OCI-LY1 (cell line): Measurements from ENCODE around the gene TMEM204.

Experiments
- H2AFZ ChIP-seq: fragments of 200-600 bp; sonication (generic), shearing (Covaris generic); 2 replicates; pipeline ENCODE4 v1.6.0; 2014; ENCODE audit warnings: antibody characterized with exemption, mild to moderate bottlenecking, low read length
- H3F3A ChIP-seq: fragments of 200-600 bp; sonication (generic), shearing (Covaris generic); 2 replicates; pipeline ENCODE4 v1.6.0; 2014; ENCODE audit warnings: mild to moderate bottlenecking, antibody characterized with exemption, low read length, moderate library complexity; ENCODE audit not compliant: insufficient read depth
- H3K27ac ChIP-seq: fragments of 200-600 bp; sonication (generic); 2 replicates; pipeline ENCODE4 v1.5.1; 2014; ENCODE audit warnings: low read length, mixed run types, mild to moderate bottlenecking, low read depth; ENCODE audit not compliant: poor library complexity, severe bottlenecking
- H3K27me3 ChIP-seq: fragments of 200-600 bp; sonication (generic); 2 replicates; pipeline ENCODE4 v1.6.0; 2014; ENCODE audit warnings: antibody characterized with exemption, mild to moderate bottlenecking, low read length, moderate library complexity; ENCODE audit not compliant: insufficient read depth
- H3K36me3 ChIP-seq: fragments of 200-600 bp; sonication (generic); 2 replicates; pipeline ENCODE4 v1.6.1; 2014; ENCODE audit warnings: mild to moderate bottlenecking, antibody characterized with exemption, low read length, moderate library complexity, mixed read lengths; ENCODE audit not compliant: insufficient read depth
- H3K4me1 ChIP-seq: fragments of 200-600 bp; sonication (generic); 2 replicates; pipeline ENCODE4 v1.5.1; 2014; ENCODE audit warnings: mild to moderate bottlenecking, low read length, moderate library complexity; ENCODE audit not compliant: insufficient read depth, severe bottlenecking
- H3K4me2 ChIP-seq: fragments of 200-600 bp; sonication (generic), shearing (Covaris generic); 2 replicates; pipeline ENCODE4 v1.6.1; 2014; ENCODE audit warnings: low read length
- H3K4me3 ChIP-seq: fragments of 200-600 bp; sonication (generic); 2 replicates; pipeline ENCODE4 v1.5.1; 2014; ENCODE audit warnings: low read length, low read depth, mild to moderate bottlenecking, mixed read lengths; ENCODE audit not compliant: poor library complexity, severe bottlenecking
- H3K79me2 ChIP-seq: fragments of 200-600 bp; shearing (Covaris generic); 2 replicates; pipeline ENCODE4 v1.6.1; 2016; ENCODE audit warnings: mixed run types, low read length, mixed read lengths; ENCODE audit not compliant: insufficient read depth
- H3K9ac ChIP-seq: fragments of 200-600 bp; sonication (generic), shearing (Covaris generic); 2 replicates; pipeline ENCODE4 v1.6.1; 2014; ENCODE audit warnings: mild to moderate bottlenecking, low read length, mixed read lengths
- H3K9me2 ChIP-seq: fragments of 200-600 bp; sonication (generic), shearing (Covaris generic); 2 replicates; pipeline ENCODE4 v1.6.1; 2014; ENCODE audit warnings: low read depth, mild to moderate bottlenecking, low read length, mixed read lengths
- H3K9me3 ChIP-seq: fragments of 200-600 bp; shearing (Covaris generic); 2 replicates; pipeline ENCODE4 v1.6.1; 2014; ENCODE audit warnings: low read length, mixed read lengths
- H4K20me1 ChIP-seq: fragments of 200-600 bp; sonication (generic), shearing (Covaris generic); 2 replicates; pipeline ENCODE4 v1.6.0; 2016; ENCODE audit warnings: mild to moderate bottlenecking, low read length; ENCODE audit not compliant: insufficient read depth
- EZH2 ChIP-seq: fragments of 200-600 bp; sonication (generic), shearing (Covaris generic); IDR thresholded peaks from 2 replicates; pipeline ENCODE4 v1.8.0; 2017; ENCODE audit warnings: borderline replicate concordance, mixed run types, mild to moderate bottlenecking, antibody characterized with exemption, low read length, moderate library complexity, mixed read lengths
- TF ChIP-seq, protein P1 (sequence below): fragments of 200-600 bp; sonication (generic), shearing (Covaris generic); IDR thresholded peaks from 2 replicates; pipeline ENCODE4 v1.5.1; 2017; ENCODE audit warnings: mild to moderate bottlenecking, antibody characterized with exemption, low read length, moderate library complexity, mixed read lengths

The TMEM204 gene

DNA sequence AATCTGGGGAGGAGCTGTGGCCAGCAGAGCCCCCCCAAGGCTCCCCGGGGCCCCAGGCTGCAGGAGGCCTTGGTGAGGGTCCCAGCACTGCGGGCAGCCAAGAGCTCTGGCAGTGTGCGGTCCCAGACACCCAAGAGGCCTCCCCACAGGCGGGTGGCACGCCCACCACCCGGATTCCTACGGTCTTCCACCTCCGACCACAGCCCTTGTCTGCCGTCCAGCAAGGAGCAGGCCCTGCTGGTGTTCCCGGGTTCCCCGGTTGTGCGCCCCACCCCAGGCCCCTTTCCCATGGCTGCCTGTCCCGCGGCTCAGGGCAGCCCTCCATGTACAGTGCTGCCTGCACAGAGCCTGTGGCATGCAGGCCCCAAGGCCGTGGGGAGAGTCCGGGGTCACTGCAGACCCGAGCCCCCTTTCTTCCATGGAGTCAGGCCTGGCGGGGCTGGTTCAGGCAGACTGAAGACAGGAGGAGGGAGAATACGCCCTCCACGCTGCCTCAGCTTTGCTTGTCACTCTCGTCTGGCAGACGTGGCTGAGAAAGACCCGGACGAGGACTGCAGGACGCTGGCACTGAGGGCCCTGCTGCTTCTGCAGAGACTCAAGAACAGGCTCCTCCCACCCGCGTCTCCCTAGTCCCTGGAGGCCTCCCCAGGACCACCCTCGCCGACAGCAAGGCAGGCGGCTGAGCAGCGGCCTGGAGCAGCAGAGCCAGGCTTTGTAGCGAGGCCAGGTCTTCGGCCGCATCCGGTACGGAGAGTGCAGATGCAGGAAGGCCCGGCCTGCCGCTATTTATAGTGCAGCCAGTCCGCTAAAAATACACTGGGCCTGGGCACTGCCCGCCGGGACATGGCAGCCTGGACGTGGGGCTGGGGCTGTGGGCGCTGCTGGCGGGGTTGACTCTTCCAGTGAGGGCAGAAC is 23.9 kb upstream of the TMEM204 start:
- Histone ChIP-seq H3K9me2 (no peaks in the 10 kb centered on the region), H3K9ac (no peak overlapping the region), H3K4me2 (no peak overlapping the region), H3K27ac (no peak overlapping the region), H2AFZ (no peak overlapping the region), H3K27me3 (no peaks in the 10 kb centered on the region), H3F3A (no peaks in the 10 kb centered on the region), H3K4me1 (no peaks in the 10 kb centered on the region), H4K20me1 (no peaks in the 10 kb centered on the region), H3K4me3 (no peak overlapping the region), H3K9me3 (no peaks in the 10 kb centered on the region), H3K36me3 (peaks cover 30% of the 10 kb centered on the region), H3K79me2 (no peaks in the 10 kb centered on the region)
- TF ChIP-seq, protein P1, sequence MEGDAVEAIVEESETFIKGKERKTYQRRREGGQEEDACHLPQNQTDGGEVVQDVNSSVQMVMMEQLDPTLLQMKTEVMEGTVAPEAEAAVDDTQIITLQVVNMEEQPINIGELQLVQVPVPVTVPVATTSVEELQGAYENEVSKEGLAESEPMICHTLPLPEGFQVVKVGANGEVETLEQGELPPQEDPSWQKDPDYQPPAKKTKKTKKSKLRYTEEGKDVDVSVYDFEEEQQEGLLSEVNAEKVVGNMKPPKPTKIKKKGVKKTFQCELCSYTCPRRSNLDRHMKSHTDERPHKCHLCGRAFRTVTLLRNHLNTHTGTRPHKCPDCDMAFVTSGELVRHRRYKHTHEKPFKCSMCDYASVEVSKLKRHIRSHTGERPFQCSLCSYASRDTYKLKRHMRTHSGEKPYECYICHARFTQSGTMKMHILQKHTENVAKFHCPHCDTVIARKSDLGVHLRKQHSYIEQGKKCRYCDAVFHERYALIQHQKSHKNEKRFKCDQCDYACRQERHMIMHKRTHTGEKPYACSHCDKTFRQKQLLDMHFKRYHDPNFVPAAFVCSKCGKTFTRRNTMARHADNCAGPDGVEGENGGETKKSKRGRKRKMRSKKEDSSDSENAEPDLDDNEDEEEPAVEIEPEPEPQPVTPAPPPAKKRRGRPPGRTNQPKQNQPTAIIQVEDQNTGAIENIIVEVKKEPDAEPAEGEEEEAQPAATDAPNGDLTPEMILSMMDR = no peak
- no peak for TF ChIP-seq EZH2

DNA sequence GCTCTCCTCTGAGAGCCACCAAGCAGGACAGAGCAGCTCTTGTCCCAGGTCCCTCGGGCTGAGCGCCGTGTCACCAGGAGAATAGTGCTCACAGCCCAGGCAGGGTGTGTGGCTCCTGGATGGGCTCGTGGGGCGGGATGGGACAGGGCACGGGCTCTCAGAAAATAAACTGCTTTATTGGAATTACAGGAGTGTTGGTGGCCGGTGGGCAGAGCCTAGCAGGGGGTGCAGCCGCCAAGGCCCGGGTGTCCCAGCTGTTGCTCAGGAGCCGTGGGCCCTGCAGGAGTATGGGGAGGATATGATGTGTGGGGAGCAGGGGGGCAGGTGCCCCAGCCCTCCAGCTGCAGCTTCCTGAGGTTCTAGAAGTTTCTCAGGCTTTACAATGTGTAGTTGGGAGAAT is 23.2 kb upstream of the TMEM204 start:
- no peaks in the 10 kb centered on the region for H3K9me2 ChIP-seq
- no peak overlapping the region for H2AFZ ChIP-seq
- no peaks in the 10 kb centered on the region for H3F3A ChIP-seq
- no peak overlapping the region for H3K27ac ChIP-seq
- no peaks in the 10 kb centered on the region for H3K27me3 ChIP-seq
- peaks cover 30% of the 10 kb centered on the region for H3K36me3 ChIP-seq
- no peaks in the 10 kb centered on the region for H3K9me3 ChIP-seq
- no peaks in the 10 kb centered on the region for H3K79me2 ChIP-seq
- no peaks in the 10 kb centered on the region for H4K20me1 ChIP-seq
- TF ChIP-seq EZH2 = no peak
- TF ChIP-seq, protein P1 = no peak
- no peak overlapping the region for H3K9ac ChIP-seq
- no peak overlapping the region for H3K4me3 ChIP-seq
- no peaks in the 10 kb centered on the region for H3K4me1 ChIP-seq
- no peak overlapping the region for H3K4me2 ChIP-seq

DNA sequence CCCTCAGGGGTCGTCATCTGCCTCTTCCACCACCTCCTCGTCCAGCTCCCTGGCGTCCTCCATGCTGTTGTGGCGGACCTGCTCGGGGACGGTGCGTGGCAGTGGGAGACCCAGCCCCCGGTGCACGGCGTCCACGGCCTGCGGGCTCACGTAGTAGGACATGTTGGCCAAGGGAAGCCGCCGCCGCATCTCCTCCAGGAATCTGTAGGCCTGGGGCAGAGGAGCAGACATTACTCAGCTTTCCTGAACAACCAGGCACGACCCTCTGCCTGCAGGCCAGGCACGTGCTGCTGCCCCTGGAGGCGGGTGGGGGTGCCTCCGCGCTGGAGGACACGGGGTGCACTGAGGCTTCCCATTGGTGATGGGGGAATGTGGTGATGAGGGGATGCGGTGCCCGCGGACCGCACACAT is 22.5 kb upstream of the TMEM204 start:
- no peaks in the 10 kb centered on the region for H3K9me2 ChIP-seq
- no peaks in the 10 kb centered on the region for H3F3A ChIP-seq
- no peak overlapping the region for H2AFZ ChIP-seq
- H3K4me3 ChIP-seq = no peak overlapping the region
- H4K20me1 ChIP-seq = no peaks in the 10 kb centered on the region
- TF ChIP-seq, protein P1 = no peak
- TF ChIP-seq EZH2 = no peak
- no peak overlapping the region for H3K4me2 ChIP-seq
- no peaks in the 10 kb centered on the region for H3K4me1 ChIP-seq
- H3K27me3 ChIP-seq = no peaks in the 10 kb centered on the region
- H3K36me3 ChIP-seq = peaks cover 27% of the 10 kb centered on the region
- no peaks in the 10 kb centered on the region for H3K9me3 ChIP-seq
- no peak overlapping the region for H3K27ac ChIP-seq
- H3K79me2 ChIP-seq = no peaks in the 10 kb centered on the region
- H3K9ac ChIP-seq = no peak overlapping the region
